ENCODE results near the gene FAM221B.

Gene FAM221B

GRCh38 chr9:35790025-35790384, 38.5 kb downstream of the FAM221B start:
- DNase-seq = no peak

- no peak for DNase-seq
These were observed 39.0 kb downstream of the FAM221B start for GRCh38 chr9:35789541-35789940.

DNA sequence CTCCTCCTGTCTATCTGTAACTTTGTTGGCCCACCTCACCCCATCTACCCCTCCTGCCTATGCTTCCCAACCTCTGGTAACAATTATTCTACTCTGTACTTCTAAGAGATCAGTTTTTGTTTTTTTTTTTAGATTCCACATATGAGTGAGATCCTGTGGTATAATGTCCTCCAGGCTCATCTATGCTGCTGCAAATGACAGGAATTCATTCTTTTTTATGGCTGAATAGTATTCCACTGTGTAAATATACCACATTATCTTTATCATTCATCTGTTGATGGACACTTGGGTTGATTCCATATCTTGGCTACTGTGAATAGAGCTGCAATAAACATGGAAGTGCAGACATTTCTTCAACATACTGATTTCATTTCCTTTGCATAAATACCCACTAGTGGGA, 45.1 kb downstream of the FAM221B start:
- no peak for DNase-seq

DNA sequence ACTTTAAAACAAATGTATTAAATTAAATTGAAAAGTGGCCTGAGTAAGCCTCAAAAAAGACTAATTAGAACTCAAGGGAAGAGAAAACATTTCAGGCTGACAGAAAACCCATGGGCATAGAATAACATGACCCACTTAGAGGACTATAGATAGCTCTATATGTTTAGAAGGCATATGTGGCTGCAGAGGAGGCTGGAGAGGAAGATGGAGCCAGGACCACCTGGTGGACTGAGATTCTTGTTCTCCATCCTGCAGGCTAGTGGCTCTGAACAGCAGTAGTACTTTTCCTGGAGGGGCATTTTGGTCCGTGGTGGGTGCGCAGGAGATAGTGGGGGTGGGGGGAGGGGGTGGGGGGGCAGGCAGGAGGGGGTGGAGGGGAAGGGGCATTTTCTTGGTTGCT, 47.5 kb downstream of the FAM221B start:
- no peak for DNase-seq

DNA sequence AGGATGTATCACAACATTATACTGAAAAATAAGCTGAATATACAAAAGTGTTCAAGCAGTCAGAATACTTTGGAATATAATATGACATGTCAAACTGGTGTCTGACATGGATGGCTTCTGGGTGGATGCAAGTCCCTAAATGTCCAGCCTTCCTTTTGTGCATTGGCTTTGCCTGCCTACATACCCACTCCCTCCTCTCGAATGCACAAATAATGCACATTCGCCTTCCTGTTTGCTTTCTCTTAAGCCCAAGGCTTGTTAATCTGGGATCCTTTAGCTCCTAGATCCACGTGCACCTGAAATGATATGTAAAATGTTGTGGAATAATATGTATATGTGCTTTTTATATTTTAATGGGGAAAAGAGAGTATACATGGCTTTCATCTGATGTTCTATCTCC, 50.0 kb downstream of the FAM221B start:
- no peak for DNase-seq

GRCh38 chr9:35776018-35776417, 52.5 kb downstream of the FAM221B start:
- peak; percentile 20 to 43 for DNase-seq

- no peak for DNase-seq
These were observed 53.5 kb downstream of the FAM221B start for GRCh38 chr9:35774907-35775635.

- no peak for DNase-seq
These were observed 56.6 kb downstream of the FAM221B start for GRCh38 chr9:35771943-35772342.

DNA sequence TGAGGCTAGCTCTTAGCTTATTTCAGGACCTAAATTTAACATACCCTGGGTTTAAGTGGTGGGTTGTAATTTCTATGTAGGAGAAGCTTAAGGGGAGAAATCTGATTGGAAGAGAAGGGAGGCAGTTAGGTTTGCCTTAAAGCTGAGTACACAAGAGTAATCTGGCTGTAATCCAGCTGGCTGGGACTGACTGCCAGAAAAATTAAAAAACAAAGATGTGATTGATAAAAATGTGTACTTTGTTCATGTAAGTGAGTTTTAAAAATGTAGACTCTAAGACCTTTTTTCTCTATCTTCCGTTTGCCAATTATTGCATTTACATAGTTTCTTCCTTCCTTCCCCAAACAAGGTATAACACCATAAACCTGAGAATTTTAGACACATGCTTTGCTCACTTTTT, 57.0 kb downstream of the FAM221B start:
- no peak for DNase-seq

DNA sequence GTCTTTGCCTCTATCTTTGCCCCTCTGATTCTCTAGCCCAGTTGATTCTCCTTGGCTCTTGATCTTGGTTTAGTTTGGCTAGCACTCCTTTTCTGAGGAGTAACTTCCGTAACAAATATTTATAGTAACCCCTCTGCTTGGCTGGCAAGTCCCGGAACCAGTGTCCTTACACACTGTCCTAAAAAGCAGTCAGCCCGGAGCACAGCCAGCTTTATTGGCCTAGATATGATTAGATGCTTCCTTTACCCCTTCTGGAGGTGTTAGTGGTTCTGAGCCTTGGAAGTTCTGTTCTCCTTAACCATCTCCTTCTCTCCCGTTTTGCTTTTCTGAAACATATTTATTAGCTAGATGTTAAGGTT, 57.5 kb downstream of the FAM221B start:
- DNase-seq = no peak

- no peak for DNase-seq
These were observed 58.8 kb downstream of the FAM221B start for GRCh38 chr9:35769763-35770162.

DNA sequence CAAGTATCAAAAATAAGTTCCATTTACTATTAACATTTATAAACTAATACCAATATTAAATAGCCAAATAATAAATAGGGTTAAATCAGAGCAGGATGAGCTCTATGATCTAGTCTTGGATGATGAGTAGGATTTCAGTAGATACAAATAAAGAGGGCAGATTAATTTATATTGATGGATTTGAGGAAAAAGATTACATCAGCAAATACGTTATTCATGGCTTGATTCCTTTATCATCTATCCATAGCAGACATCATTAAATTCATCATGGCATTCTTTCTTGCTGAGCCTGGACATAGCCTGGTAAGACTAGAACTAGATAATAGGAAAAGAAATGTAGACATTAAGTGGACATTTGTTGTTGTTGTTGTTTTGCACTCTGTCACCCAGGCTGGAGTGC, 61.1 kb downstream of the FAM221B start:
- no peak for DNase-seq

- no peak for DNase-seq
These were observed 61.5 kb downstream of the FAM221B start for GRCh38 chr9:35766997-35767396.
